SIG-M5 (cell line): Measurements from ENCODE around the gene RBPJL.

Source experiments
- DNase-seq: peaks from one replicate; lab custom pipeline; 2025; lab: John Stamatoyannopoulos, UW

The RBPJL gene, protein sequence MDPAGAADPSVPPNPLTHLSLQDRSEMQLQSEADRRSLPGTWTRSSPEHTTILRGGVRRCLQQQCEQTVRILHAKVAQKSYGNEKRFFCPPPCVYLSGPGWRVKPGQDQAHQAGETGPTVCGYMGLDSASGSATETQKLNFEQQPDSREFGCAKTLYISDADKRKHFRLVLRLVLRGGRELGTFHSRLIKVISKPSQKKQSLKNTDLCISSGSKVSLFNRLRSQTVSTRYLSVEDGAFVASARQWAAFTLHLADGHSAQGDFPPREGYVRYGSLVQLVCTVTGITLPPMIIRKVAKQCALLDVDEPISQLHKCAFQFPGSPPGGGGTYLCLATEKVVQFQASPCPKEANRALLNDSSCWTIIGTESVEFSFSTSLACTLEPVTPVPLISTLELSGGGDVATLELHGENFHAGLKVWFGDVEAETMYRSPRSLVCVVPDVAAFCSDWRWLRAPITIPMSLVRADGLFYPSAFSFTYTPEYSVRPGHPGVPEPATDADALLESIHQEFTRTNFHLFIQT

GRCh38 chr20:45306431-45306982 is at the start of gene RBPJL:
Gene RBPJL (plus strand): TSS chr20:45306840. CDS start chr20:45306923, 83 bp downstream.
- DNase-seq = no peak

DNA sequence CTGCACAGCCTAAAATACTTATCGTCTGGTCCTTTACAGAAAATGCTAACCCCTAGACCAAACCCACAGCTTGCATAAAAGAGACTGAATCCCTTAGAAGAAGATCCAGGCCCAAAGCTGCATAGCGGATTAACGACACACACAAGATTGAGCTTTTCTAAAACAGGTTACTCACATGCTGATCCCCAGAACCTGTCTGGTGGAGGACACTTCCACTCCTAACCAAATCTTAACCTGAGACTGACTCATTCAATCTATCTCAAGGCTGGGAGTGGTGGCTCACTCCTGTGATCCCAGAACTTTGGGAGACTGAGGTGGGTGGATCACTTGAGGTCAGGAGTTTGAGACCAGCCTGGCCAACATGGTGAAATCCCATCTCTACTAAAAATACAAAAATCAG is 49.5 kb upstream of the RBPJL start:
- no peak for DNase-seq

DNA sequence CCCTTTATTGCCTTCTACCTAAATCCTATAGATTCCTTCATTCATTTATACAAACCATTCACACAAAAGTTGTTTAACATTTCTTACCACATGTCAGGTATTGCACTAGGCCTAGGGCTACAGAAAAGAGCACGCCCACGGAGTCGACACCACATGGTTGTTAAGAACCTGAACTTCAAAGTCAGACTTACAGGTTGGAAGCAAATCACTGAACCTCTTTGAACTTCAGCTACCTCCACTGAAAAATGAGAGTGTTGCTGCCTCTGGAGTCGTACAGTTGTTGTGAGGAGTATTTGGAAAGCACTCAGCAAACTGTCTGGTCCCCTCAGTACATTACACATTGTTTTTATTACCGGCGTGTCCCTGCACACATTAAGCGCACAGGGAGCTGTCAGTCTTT is 48.9 kb upstream of the RBPJL start:
- no peak for DNase-seq

DNA sequence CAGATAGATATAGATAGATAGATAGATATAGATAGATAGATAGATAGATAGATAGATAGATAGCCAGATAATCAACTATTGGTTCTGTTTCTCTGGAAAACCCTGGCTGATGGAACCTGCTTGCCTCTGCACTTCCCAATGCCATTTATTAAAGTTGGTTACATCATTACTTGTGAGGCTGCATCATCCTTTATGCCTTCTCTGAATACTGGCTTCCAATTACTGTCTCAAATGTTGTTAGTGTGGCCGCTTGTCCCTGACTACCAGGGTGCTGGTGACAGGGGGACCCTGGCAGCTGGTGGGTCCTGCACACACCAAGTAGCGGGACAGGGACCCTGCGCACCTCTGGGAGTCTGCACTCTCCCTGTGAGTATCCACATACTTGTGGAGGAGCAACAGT is 48.4 kb upstream of the RBPJL start:
- DNase-seq = no peak

DNA sequence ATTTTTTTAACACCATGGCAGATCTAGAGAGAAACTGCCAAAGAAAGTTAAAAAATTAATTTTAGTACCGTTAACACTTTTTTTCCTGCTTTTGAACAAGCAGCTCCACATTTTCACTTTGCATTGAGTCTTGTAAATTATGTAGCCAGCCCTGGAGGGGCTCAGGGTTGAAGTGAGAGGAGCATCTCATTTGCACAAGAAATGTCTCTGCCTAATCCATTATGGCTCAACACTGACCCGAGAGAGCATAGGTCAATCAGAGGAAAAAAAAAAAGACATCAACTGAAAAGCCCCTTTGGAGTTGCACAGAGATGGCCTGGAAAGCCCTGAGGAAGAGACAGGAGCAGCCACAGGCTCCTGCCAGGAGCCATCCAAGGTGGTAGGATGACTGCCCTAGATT is 48.0 kb upstream of the RBPJL start:
- no peak for DNase-seq

DNA sequence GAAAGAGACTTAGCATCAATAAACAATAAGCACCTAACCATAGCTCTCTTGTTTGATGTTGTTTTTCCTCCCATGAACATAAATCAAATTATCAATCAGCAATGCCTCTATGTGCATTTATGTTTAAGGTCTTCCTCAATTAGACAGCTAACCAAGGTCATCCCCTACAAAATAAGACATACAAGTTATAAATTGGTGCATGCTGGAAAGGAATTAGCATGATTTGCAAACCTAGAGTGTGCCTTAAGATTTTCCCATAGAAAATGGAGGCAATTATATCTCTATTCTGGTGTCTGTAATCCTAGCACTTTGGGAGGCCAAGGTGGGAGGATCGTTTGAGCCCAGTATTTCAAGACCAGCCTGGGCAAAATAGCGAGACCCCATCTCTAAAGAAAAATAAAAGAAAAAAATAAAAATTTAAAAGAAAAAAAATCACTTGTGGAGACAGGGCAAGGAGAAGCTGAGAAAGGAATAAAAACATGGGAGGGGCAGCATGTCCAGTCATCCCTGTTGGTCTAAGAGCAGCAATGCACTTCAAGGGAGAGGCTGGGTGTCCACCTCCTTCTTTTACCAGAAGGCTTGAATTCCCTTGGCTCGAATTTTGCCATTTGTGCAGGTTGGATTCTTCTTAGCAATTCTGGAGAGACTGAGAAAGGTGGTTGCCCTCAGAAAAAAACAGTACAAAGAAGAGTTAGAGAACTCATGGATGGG is 42.9 kb upstream of the RBPJL start:
- no peak for DNase-seq

DNA sequence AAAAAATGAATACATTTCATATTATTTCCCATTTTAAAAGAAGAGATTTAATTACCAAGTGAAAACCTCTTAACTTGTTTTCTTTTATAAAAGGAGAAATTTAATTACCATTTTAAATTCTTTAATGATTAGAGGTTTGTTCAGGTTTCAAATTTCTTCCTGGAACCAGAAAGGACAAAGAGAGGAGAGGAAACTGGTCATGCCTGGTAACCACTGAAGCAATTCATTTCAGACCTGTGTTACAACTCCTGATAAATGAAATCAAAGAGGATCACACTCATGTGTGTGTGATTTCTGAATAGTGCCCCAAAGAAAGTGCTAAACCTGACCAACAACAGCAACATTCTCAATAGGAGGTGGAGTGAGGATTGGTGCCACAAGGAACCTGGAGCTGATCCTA is 39.7 kb upstream of the RBPJL start:
- DNase-seq = no peak

GRCh38 chr20:45268531-45268930 is 38.1 kb upstream of the RBPJL start:
- no peak for DNase-seq

GRCh38 chr20:45269056-45269455 is 37.6 kb upstream of the RBPJL start:
- no peak for DNase-seq

- no peak for DNase-seq
Measured at GRCh38 chr20:45269754-45270270, 36.8 kb upstream of the RBPJL start.

- no peak for DNase-seq
Measured at GRCh38 chr20:45275338-45275737, 31.3 kb upstream of the RBPJL start.

GRCh38 chr20:45279992-45280391 is 26.6 kb upstream of the RBPJL start:
- no peak for DNase-seq

DNA sequence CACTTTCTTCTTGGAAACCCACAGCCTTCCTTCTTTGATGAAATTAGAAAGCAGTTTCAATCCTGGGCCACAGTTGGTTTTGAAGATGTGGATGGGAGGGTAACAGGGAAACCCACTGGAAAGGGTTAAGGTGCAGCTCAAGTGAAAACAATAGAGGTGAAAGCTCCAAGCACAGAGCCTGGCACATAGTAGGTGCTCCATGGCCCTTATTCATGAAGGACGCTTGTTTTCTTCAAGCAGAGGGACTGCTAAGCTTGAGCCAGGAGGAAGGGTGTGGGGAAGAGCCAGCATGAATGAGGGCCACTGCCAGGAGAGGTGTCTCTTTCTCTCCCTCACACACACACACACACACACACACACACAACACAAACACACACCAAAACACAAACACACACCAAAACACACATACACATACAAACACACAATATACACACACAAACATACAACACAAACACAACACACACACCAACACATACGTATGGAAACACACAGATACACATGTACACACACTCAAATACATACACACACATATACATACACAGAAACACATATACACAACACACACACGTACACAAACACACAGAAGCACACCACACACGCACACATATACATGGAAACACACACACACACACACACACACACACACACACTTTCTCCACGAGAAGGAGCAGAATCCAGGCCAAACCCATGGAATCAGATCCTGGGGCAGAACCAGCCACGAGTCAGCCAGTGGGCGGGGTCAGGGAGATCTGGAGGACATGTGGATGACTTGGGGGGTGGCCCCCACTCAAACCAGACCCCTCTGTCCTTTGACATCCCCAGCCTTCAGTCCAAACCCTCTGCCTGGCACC is 23.7 kb upstream of the RBPJL start:
- no peak for DNase-seq

- no peak for DNase-seq
Measured at GRCh38 chr20:45283551-45284057, 23.0 kb upstream of the RBPJL start.

DNA sequence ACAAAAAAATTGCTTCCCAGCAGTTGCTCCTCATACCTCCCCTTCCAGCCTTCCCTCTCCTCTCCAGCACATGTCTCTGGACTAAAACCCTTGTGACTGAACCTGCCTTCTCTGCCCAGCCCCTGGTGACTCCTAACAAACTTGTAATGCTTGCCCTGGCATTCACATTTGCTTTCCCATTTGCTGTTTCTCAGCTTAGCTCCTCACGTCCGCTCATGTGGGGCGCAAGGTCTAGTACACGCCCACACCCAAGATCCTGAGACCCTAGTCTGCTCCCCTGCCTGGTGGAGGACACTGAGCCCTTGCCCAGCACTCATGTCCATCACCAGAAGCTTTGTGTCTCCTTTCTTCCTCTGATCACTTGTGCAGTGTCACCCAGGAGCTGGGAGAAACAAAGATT is 18.3 kb upstream of the RBPJL start:
- DNase-seq = no peak

GRCh38 chr20:45288860-45289259 is 17.8 kb upstream of the RBPJL start:
- no peak for DNase-seq

GRCh38 chr20:45289942-45290676 is 16.5 kb upstream of the RBPJL start:
- DNase-seq = no peak

- no peak for DNase-seq
Measured at GRCh38 chr20:45290677-45291355, 15.8 kb upstream of the RBPJL start.

- DNase-seq = no peak
Measured at GRCh38 chr20:45291526-45291925, 15.1 kb upstream of the RBPJL start.

GRCh38 chr20:45292343-45292742 is 14.3 kb upstream of the RBPJL start:
- DNase-seq = no peak
